Thoracic aorta endothelial cell (primary cell): ENCODE measurements around the gene ZNF485. TPM values are rescaled to one million over a fixed set of nuclear protein-coding genes. Genes with fewer than 3 reads are reported as not detected.

ENCODE experiments used
- total RNA-seq: library from RNA; depleted of rRNA; stranded (reverse); fragments of >200 nt; gene quantifications from 2 replicates; pipeline ENCODE4 v1.2.3, GENCODE V29; 2012

The ZNF485 gene
- 2.4 and 3.3 TPM in 2 replicates for total RNA-seq

GRCh38 chr10:43606323-43607198, at the start of gene ZNF485:
ZNF485 (plus strand) TSS chr10:43606438; CDS start chr10:43607051, 613 bp downstream.

GRCh38 chr10:43574001-43574892, 32.0 kb upstream of the ZNF485 start, which contains the start of gene ZNF239:
ZNF239 (minus strand) TSS chr10:43574616; CDS start chr10:43558079, 16,537 bp downstream.

GRCh38 chr10:43648398-43649184, 42.4 kb downstream of the ZNF485 start, which contains the start of gene ZNF32:
ZNF32 (minus strand) TSS chr10:43648881; CDS start chr10:43646133, 2,748 bp downstream.

Other genes with a start within 250 kb of the ZNF485 start
- not detected in 2 replicates for gene FXYD4, start 234.8 kb upstream of the ZNF485 start, total RNA-seq
- gene HNRNPF, start 197.3 kb upstream of the ZNF485 start, total RNA-seq, result 231 and 263 TPM in 2 replicates
- 1.9 and 2.7 TPM in 2 replicates for gene ZNF487, start 169.3 kb upstream of the ZNF485 start, total RNA-seq
- gene ZNF239, start 31.8 kb upstream of the ZNF485 start, total RNA-seq, result 0.66 and 0.72 TPM in 2 replicates
- gene ZNF32, start 42.4 kb downstream of the ZNF485 start, total RNA-seq, result 10.5 and 15.0 TPM in 2 replicates